ENCODE data around the gene PTCH1.

PTCH1 gene

GRCh38 chr9:95406121-95406520, 110.7 kb downstream of the PTCH1 start:
- DNase-seq (ENCODE audit: low read depth in 3 of 3) = no peak

DNA sequence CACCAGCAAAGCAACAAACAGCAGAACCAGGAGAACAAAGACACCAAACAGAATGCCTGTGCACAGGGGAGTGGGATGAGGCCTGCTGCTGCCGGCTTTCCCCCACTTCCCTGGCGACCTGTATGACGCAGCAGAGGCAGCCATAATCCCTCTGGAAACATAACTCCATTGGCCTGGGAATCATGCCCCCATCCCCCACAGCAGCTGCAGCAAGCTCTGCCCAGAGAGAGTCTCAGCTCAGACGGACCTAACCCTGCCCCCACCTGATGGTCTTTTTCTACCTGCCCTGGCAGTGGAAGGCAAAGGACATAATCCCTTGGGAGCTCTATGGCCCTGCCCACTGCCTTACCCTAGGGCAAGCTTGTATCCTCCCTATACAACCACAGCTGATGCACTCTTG, 117.5 kb downstream of the PTCH1 start:
- DNase-seq (ENCODE audit: low read depth in 3 of 3) = no peak

Measured in stimulated activated CD4-positive, alpha-beta T cell treated with anti-CD3 and anti-CD28 coated beads, TNF-alpha, amount 100 ng/mL, for 24 hours (primary cell).